Dermis microvascular lymphatic vessel endothelial cell (primary cell): ENCODE results near the gene PCDHB15. TPM values are rescaled to one million over a fixed set of nuclear protein-coding genes. Genes with fewer than 3 reads are reported as not detected.
"Not testable (repeated sequence)": the region's sequence is repeated elsewhere in the genome, so short reads cannot be mapped to it uniquely, and the experiment has no call there.

Experiments used
- DNase-seq, 2 donors: peaks; one replicate each; pipeline versions ENCODE4 v3.0.0 to v3.0.0-alpha.2; 2010; ENCODE audit warnings: low read depth in 2 of 2
- total RNA-seq: library from RNA; depleted of rRNA; stranded (reverse); fragments of >200 nt; gene quantifications from 2 replicates; pipeline ENCODE4 v1.2.1, GENCODE V29; 2014

Gene PCDHB15
- total RNA-seq, 1 donor from 2014 or later: 0.26 TPM

DNA sequence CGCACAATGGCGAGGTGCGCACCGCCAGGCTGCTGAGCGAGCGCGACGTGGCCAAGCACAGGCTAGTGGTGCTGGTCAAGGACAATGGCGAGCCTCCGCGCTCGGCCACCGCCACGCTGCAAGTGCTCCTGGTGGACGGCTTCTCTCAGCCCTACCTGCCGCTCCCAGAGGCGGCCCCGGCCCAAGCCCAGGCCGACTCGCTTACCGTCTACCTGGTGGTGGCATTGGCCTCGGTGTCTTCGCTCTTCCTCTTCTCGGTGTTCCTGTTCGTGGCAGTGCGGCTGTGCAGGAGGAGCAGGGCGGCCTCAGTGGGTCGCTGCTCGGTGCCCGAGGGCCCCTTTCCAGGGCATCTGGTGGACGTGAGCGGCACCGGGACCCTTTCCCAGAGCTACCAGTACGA lies 2.2 kb downstream of the PCDHB15 start:
- DNase-seq: not testable (repeated sequence)

DNA sequence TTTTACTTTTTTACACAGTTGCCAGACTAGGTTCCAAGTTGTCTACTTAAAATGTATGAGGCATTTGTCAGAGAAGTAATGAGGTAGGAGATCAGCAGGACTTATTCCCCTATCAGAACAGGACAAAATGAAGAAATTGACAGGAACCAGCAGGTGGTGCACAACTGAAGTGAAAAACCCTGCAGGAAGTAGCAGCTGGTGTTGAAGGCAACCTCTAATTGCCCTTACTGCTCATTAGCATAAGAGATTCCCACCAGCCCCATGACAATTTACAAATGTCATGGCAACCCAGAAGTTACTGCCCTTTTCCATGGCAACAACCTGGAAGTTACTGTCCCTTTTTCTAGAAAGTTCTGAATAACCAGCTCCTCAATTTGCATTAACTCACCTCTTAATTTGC lies 5.4 kb downstream of the PCDHB15 start:
- DNase-seq: no peak

DNA sequence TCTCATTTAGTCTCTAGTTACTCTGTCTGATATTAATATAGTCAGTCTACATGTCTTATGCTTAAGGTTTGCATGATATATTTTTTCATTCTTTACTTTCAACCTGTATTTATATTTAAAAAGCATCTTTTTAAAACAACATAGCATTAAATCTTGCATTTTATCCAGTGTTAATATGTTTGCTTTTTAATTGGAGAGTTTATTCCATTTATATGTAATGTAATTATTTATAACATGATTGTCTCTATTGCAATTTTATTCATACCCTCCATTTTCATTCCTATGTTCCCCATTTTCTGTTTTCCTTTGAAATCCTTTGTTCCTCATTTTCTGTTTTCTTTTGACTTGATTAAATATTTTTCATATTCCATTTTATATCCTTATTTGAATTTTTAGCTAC lies 13.3 kb downstream of the PCDHB15 start:
- DNase-seq: no peak

DNA sequence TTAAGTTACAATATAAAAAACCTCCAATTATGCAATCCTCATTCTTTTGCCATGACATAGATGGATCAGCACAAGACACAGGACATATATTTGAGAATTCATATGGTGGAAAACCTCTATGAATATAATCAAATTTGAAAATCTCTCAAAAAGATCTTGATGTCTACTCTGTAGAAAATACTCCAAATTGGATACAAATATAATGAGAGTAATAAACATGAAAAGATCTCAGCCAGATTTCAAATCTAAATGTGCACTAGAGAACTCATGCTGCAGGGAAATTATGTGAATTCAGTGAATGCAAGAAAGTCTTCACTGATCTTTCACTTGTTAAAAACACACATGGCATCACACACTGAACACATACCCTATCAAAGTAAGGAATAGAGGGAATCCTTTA lies 13.8 kb downstream of the PCDHB15 start:
- no peak for DNase-seq

DNA sequence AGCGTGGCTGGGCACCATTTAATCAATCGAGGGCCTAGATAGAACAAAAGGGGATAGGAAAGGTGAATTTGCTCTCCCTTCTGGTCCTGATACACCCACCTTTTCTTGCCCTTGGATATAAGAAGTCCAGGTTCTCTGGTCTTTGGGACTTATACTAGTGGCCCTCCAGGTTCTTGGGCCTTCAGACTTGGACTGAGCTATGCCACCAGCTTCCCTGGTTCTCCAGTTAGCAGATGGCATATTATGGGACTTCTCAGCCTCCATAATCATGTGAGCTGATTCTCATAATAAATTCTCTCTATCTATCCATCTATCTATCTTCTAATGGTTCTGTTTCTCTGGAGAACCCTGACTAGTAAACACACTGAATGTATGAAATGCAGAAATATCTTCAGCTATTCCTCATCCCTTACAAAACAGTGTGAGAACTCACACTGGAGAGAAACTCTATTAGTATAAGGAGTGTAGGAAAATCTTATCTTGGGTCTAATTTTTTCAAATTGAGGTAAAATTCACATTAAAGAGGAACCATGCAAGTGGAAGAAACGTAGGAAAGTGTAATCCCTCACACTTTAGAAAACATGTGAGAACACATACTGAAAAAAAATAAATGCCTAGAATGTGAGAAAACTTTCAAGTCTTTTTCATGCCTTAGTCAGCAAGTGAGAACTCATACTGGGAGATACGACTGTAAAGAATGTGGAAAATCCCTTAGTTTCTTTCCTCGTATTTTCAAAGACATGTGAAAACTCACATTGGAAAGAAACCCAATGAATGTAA lies 15.5 kb downstream of the PCDHB15 start:
- peak in 1 of 2 donors; percentile 7 for DNase-seq

DNA sequence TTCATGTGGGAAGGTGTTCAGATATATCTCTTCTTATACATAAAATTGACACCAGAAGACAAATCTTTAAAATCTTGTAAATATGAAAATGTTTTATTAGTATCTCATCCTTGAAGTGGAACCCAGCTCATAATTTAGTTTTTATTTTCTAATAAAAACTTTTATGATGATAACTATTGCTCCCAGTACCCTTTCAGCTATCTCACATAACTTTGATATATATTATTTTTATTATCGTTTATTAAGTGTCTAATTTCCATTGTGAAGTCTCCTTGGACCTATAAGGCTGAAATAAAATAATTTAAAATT lies 16.0 kb downstream of the PCDHB15 start:
- no peak for DNase-seq

GRCh38 chr5:141269195-141269594 lies 24.0 kb downstream of the PCDHB15 start:
- DNase-seq: no peak

DNA sequence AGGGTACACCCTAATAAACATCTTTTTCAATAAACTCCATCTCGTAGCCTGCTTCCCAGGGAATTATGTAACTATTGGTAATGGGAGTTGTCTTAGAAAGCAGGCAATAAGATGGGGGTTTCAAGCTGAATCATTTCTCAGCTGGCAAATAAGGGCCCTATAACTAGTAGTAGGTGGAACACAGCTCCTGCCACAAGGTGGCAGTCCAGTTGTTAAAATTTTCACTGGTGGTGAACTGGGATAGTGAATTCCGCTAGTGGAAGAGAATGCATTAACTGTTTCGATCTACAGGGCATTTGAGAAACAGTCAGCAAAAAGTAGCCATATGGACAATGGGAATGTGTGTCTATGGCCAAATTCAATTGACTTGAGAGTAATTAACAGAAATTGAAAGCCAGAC lies 27.7 kb downstream of the PCDHB15 start:
- no peak for DNase-seq

GRCh38 chr5:141298376-141298775 lies 53.2 kb downstream of the PCDHB15 start:
- DNase-seq: no peak

Other genes starting within 250 kb of the PCDHB15 start
- gene PCDHB1, start 194.0 kb upstream of the PCDHB15 start, total RNA-seq: not detected in 2 replicates
- 0.39 and 1.3 TPM in 2 replicates for gene PCDHB2, start 150.8 kb upstream of the PCDHB15 start, total RNA-seq
- gene PCDHB3, start 144.9 kb upstream of the PCDHB15 start, total RNA-seq: 0.26 and 1.1 TPM in 2 replicates
- under 0.01 and 0.13 TPM in 2 replicates for gene PCDHB4, start 123.6 kb upstream of the PCDHB15 start, total RNA-seq
- gene PCDHB5, start 110.2 kb upstream of the PCDHB15 start, total RNA-seq: 0.51 and 1.4 TPM in 2 replicates
- gene PCDHB6, start 95.3 kb upstream of the PCDHB15 start, total RNA-seq: under 0.01 and 0.13 TPM in 2 replicates
- gene PCDHB7, start 72.8 kb upstream of the PCDHB15 start, total RNA-seq: 0.26 and 1.4 TPM in 2 replicates
- 0.38 and 0.51 TPM in 2 replicates for gene PCDHB8, start 67.6 kb upstream of the PCDHB15 start, total RNA-seq
- gene PCDHB16, start 63.0 kb upstream of the PCDHB15 start, total RNA-seq: 0.13 and 0.76 TPM in 2 replicates
- gene PCDHB9, start 58.2 kb upstream of the PCDHB15 start, total RNA-seq: 0.13 and 0.25 TPM in 2 replicates
- gene PCDHB10, start 53.0 kb upstream of the PCDHB15 start, total RNA-seq: 0.39 and 1.0 TPM in 2 replicates
- 0.13 and 0.89 TPM in 2 replicates for gene PCDHB11, start 45.8 kb upstream of the PCDHB15 start, total RNA-seq
- gene PCDHB12, start 36.7 kb upstream of the PCDHB15 start, total RNA-seq: 0.26 and 0.76 TPM in 2 replicates
- gene PCDHB13, start 31.5 kb upstream of the PCDHB15 start, total RNA-seq: 0.51 and 1.9 TPM in 2 replicates
- 0.51 and 1.3 TPM in 2 replicates for gene PCDHB14, start 22.1 kb upstream of the PCDHB15 start, total RNA-seq
- under 0.01 and 0.13 TPM in 2 replicates for gene SLC25A2, start 58.7 kb downstream of the PCDHB15 start, total RNA-seq
- 51.2 and 51.5 TPM in 2 replicates for gene TAF7, start 75.4 kb downstream of the PCDHB15 start, total RNA-seq
- 0.26 and 0.51 TPM in 2 replicates for gene PCDHGA1, start 85.1 kb downstream of the PCDHB15 start, total RNA-seq
- 0.39 and 1.1 TPM in 2 replicates for gene PCDHGA2, start 93.4 kb downstream of the PCDHB15 start, total RNA-seq
- gene PCDHGA3, start 98.4 kb downstream of the PCDHB15 start, total RNA-seq: 0.13 and 0.63 TPM in 2 replicates
- gene PCDHGB1, start 104.7 kb downstream of the PCDHB15 start, total RNA-seq: 0.39 and 1.1 TPM in 2 replicates
- gene PCDHGA4, start 109.6 kb downstream of the PCDHB15 start, total RNA-seq: 0.90 and 2.1 TPM in 2 replicates
- gene PCDHGB2, start 114.6 kb downstream of the PCDHB15 start, total RNA-seq: 0.64 and 1.9 TPM in 2 replicates
- gene PCDHGA5, start 118.8 kb downstream of the PCDHB15 start, total RNA-seq: 0.26 and 0.63 TPM in 2 replicates
- gene PCDHGB3, start 124.8 kb downstream of the PCDHB15 start, total RNA-seq: 1.9 and 3.8 TPM in 2 replicates
- 1.2 and 2.4 TPM in 2 replicates for gene PCDHGA6, start 128.5 kb downstream of the PCDHB15 start, total RNA-seq
- 0.64 and 1.5 TPM in 2 replicates for gene PCDHGA7, start 137.3 kb downstream of the PCDHB15 start, total RNA-seq
- 6.4 and 10.6 TPM in 2 replicates for gene PCDHGB4, start 142.3 kb downstream of the PCDHB15 start, total RNA-seq
- gene PCDHGA8, start 147.2 kb downstream of the PCDHB15 start, total RNA-seq: 0.64 and 1.1 TPM in 2 replicates
- 6.4 and 9.7 TPM in 2 replicates for gene PCDHGB5, start 152.6 kb downstream of the PCDHB15 start, total RNA-seq
- 1.4 and 2.4 TPM in 2 replicates for gene PCDHGA9, start 157.4 kb downstream of the PCDHB15 start, total RNA-seq
- gene PCDHGB6, start 162.6 kb downstream of the PCDHB15 start, total RNA-seq: 1.5 and 2.7 TPM in 2 replicates
- 3.0 and 6.2 TPM in 2 replicates for gene PCDHGA10, start 167.6 kb downstream of the PCDHB15 start, total RNA-seq
- gene PCDHGB7, start 172.3 kb downstream of the PCDHB15 start, total RNA-seq: 3.7 and 8.2 TPM in 2 replicates
- gene PCDHGA11, start 175.7 kb downstream of the PCDHB15 start, total RNA-seq: 4.0 and 5.4 TPM in 2 replicates
- gene PCDHGA12, start 185.1 kb downstream of the PCDHB15 start, total RNA-seq: 3.5 and 3.9 TPM in 2 replicates
- gene PCDHGC3, start 230.6 kb downstream of the PCDHB15 start, total RNA-seq: 12.3 and 15.6 TPM in 2 replicates
- gene PCDHGC4, start 239.6 kb downstream of the PCDHB15 start, total RNA-seq: 0.77 and 0.89 TPM in 2 replicates
- 0.26 and 0.51 TPM in 2 replicates for gene PCDHGC5, start 243.7 kb downstream of the PCDHB15 start, total RNA-seq